T-cell (primary cell): ENCODE data around the gene GTF2I. TPM values are rescaled to one million over a fixed set of nuclear protein-coding genes. Genes with fewer than 3 reads are reported as not detected.
"Not testable (repeated sequence)": the region's sequence is repeated elsewhere in the genome, so short reads cannot be mapped to it uniquely, and the experiment has no call there.

Experiments used
- ATAC-seq, 4 experiments: fragments of 200-7000 bp in 3 of 4; fragments of 150-1000 bp in 1 of 4; cut with Tn5 transposase; replicated peaks in 1 of 4; 1 replicate in 3 of 4; 2 replicates in 1 of 4; pipeline ENCODE4 v1.10.0; 2021; ENCODE audit warnings: moderate library complexity in 3 of 4, mild to moderate bottlenecking in 2 of 4, moderate number of reproducible peaks in 1 of 4
- CTCF ChIA-PET, 2 donors: fragments of 300-600 bp; sonication (Branson Sonifier 250); formaldehyde crosslinking; loops; one replicate each; lab custom pipeline; 2022; ENCODE audit warnings: antibody characterized with exemption in 2 of 2; lab: Charles Lee
- POLR2A ChIA-PET, 2 donors: fragments of 300-600 bp; sonication (Branson Sonifier 250); formaldehyde crosslinking; loops; one replicate each; lab custom pipeline; 2022; ENCODE audit warnings: antibody characterized with exemption in 2 of 2; lab: Charles Lee
- DNase-seq, 35 experiments: peaks; one replicate each; pipeline versions ENCODE4 v3.0.0 to v3.0.0-alpha.2; 2013 to 2023
- H3K27ac ChIP-seq: one replicate; pipeline ENCODE4 v1.5.1; 2013; ENCODE audit warnings: low read length
- H3K27me3 ChIP-seq, 2 experiments: replicated peaks in 1 of 2; 1 replicate in 1 of 2; 2 replicates in 1 of 2; pipeline versions ENCODE4 v1.6.1 to v1.7.0; 2013; ENCODE audit warnings: low read length in 1 of 2, mixed read lengths in 1 of 2; ENCODE audit not compliant: control insufficient read depth in 2 of 2, insufficient read depth in 2 of 2; ENCODE audit errors: extremely low read depth in 1 of 2
- H3K36me3 ChIP-seq, 2 donors: 1 replicate in 1 of 2; 2 replicates in 1 of 2; pipeline versions ENCODE4 v1.6.1 to v1.7.0; 2013; ENCODE audit warnings: low read length in 1 of 2; ENCODE audit not compliant: control insufficient read depth in 2 of 2, insufficient read depth in 1 of 2; ENCODE audit errors: extremely low read depth in 1 of 2
- H3K4me1 ChIP-seq, 2 experiments: 1 replicate in 1 of 2; 2 replicates in 1 of 2; pipeline versions ENCODE4 v1.6.1 to v1.7.0; 2013; ENCODE audit warnings: low read length in 2 of 2, mixed read lengths in 1 of 2; ENCODE audit not compliant: insufficient read depth in 2 of 2, control insufficient read depth in 1 of 2; ENCODE audit errors: extremely low read depth in 1 of 2
- H3K4me3 ChIP-seq, 2 donors: 1 replicate in 1 of 2; 2 replicates in 1 of 2; pipeline versions ENCODE4 v1.5.1 to v1.7.0; 2013; ENCODE audit warnings: mild to moderate bottlenecking in 2 of 2, low read length in 1 of 2, moderate library complexity in 1 of 2; ENCODE audit not compliant: control insufficient read depth in 1 of 2; ENCODE audit errors: extremely low read depth in 1 of 2
- H3K9me3 ChIP-seq: 2 replicates; pipeline ENCODE4 v1.7.0; 2013
- H3K27ac Mint-ChIP-seq, 2 donors: one replicate each; pipeline ENCODE4 v1.8.0; 2020 to 2021; ENCODE audit warnings: mild to moderate bottlenecking in 2 of 2, mixed read lengths in 2 of 2
- H3K27me3 Mint-ChIP-seq, 2 donors: one replicate each; pipeline ENCODE4 v1.8.0; 2021 to 2022; ENCODE audit warnings: mixed read lengths in 2 of 2
- H3K36me3 Mint-ChIP-seq: one replicate; pipeline ENCODE4 v1.8.0; 2021; ENCODE audit warnings: mixed read lengths
- H3K4me1 Mint-ChIP-seq, 3 donors: one replicate each; pipeline ENCODE4 v1.8.0; 2020 to 2022; ENCODE audit warnings: mixed read lengths in 3 of 3, mild to moderate bottlenecking in 1 of 3
- H3K4me3 Mint-ChIP-seq, 3 donors: one replicate each; pipeline ENCODE4 v1.8.0; 2020 to 2022; ENCODE audit warnings: mild to moderate bottlenecking in 3 of 3, mixed read lengths in 3 of 3, moderate library complexity in 3 of 3
- H3K9me3 Mint-ChIP-seq, 3 donors: one replicate each; pipeline ENCODE4 v1.8.0; 2020 to 2022; ENCODE audit warnings: mixed read lengths in 3 of 3
- WGBS: methylation state at CpG from one replicate; pipeline ENCODE4 v1.1.5; 2013; ENCODE audit warnings: missing lambda C conversion rate; ENCODE audit not compliant: insufficient coverage; 5-methylcytosine and 5-hydroxymethylcytosine counted together
- total RNA-seq, 35 experiments: library from RNA in 6 of 35; stranded (reverse) in 6 of 35; fragments of 120-200 nt in 1 of 35; gene quantifications; one replicate each; pipeline versions ENCODE4 v1.2.1 to v1.2.4 and lab custom pipeline; 2013 to 2026

Gene GTF2I
- total RNA-seq, 5 donors from 2014 or later (not counting 1 experiment from before 2014, with no cell fraction given), result 155 to 196 (median 166) TPM

DNA sequence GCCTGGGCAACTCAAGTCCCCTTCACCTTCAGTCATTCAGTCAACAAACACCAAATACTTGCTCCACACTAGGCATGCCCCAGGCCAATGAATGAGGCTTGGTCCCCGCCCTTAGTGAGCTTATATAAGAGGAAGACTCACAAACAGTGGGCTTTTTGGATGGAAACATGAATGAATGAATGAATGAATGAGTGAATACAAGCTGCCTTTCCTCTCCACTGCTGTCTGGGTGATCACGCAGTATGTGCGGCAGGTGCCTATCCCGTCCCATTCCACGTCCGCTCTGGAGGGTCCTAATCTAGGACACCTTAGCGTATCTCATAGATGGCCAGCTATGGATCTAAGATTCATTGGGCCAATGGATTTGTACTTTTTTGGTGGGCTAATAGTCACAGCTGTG lies 19.8 kb upstream of the GTF2I start:
- Histone ChIP-seq H3K4me1 (peaks cover 0 to 2% of the 10 kb centered on the region in 2 experiments), H3K9me3 (no peaks in the 10 kb centered on the region), H3K36me3 (no peaks in the 10 kb centered on the region), H3K27me3 (peaks cover 0 to 6% of the 10 kb centered on the region in 2 experiments), H3K4me3 (no peak overlapping the region), H3K27ac (no peak overlapping the region)
- Mint-ChIP-seq H3K36me3 (no peaks in the 10 kb centered on the region), H3K27me3 (no peaks in the 10 kb centered on the region), H3K27ac (no peak overlapping the region), H3K4me1 (no peaks in the 10 kb centered on the region), H3K9me3 (no peaks in the 10 kb centered on the region), H3K4me3 (no peak overlapping the region)
- 100% methylated on average over 2 of the region's 7 CpGs for WGBS
- ATAC-seq (no peak), DNase-seq (no peak)
- ChIA-PET POLR2A (no interaction called here), CTCF (no interaction called here)

GRCh38 chr7:74650055-74650454 lies 7.5 kb upstream of the GTF2I start:
- POLR2A ChIA-PET, H3K27me3 Mint-ChIP-seq, CTCF ChIA-PET, H3K4me1 ChIP-seq, H3K36me3 Mint-ChIP-seq, H3K27me3 ChIP-seq, H3K9me3 ChIP-seq, H3K9me3 Mint-ChIP-seq, H3K36me3 ChIP-seq: not testable (repeated sequence)
- WGBS, result no CpG with 5 or more reads among the region's 11 CpGs
- H3K4me3 Mint-ChIP-seq, result peak overlapping the region; percentile 85 to 89 (median 87)
- DNase-seq (peak; percentile 17 to 79 (median 45)), ATAC-seq (peak; percentile 90 to 93 (median 91))
- peak overlapping the region; percentile 96 for H3K27ac Mint-ChIP-seq
- peak overlapping the region; percentile 23 to 43 for H3K4me3 ChIP-seq
- peaks cover 15 to 32% (median 30%) of the 10 kb centered on the region in 3 donors for H3K4me1 Mint-ChIP-seq
- peak overlapping the region; percentile 85 for H3K27ac ChIP-seq

- H3K36me3 Mint-ChIP-seq, H3K27me3 ChIP-seq, H3K36me3 ChIP-seq, H3K27me3 Mint-ChIP-seq, H3K9me3 ChIP-seq, H3K9me3 Mint-ChIP-seq: not testable (repeated sequence)
- H3K4me1 ChIP-seq, result peaks cover 8 to 12% of the 10 kb centered on the region in 2 experiments
- ATAC-seq (peak; percentile 68 to 73 (median 70)), DNase-seq (peak in 1 of 35 experiments; percentile 30)
- peak overlapping the region; percentile 96 for H3K27ac Mint-ChIP-seq
- CTCF ChIA-PET, result interaction anchor here in 1 of 2 donors (0.6 kb wide), 1 partner anchor 25 kb away, joined by 5 read pairs; no protein-coding TSS in a partner anchor
- H3K4me3 ChIP-seq, result peak overlapping the region in 1 of 2 donors; percentile 43
- peaks cover 21 to 38% (median 35%) of the 10 kb centered on the region in 3 donors for H3K4me1 Mint-ChIP-seq
- WGBS, result no CpG with 5 or more reads among the region's 9 CpGs
- peak overlapping the region; percentile 85 to 89 (median 87) for H3K4me3 Mint-ChIP-seq
- H3K27ac ChIP-seq, result peak overlapping the region; percentile 85
- POLR2A ChIA-PET, result interaction anchor here in 1 of 2 donors (0.5 kb wide), 1 partner anchor 20 kb away, joined by 6 read pairs; no protein-coding TSS in a partner anchor
These were observed 6.9 kb upstream of the GTF2I start for GRCh38 chr7:74650493-74651132.

DNA sequence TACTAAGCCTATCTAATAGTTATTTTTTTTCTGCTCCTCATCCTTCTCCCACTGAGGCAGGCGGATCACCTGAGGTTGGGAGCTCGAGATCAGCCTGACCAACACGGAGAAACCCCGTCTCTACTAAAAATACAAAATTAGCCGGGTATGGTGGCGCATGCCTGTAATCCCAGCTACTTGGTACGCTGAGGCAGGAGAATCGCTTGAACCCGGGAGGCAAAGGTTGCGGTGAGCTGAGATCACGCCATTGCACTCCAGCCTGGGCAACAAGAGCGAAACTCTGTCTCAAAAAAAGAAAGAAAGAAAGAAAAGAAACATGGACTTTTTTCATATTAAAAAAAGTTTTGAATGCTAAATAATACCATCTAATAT lies 6.4 kb upstream of the GTF2I start:
- H3K27me3 Mint-ChIP-seq, H3K36me3 Mint-ChIP-seq, H3K27me3 ChIP-seq, DNase-seq, H3K9me3 Mint-ChIP-seq, H3K27ac ChIP-seq, H3K9me3 ChIP-seq, H3K4me3 ChIP-seq, ATAC-seq, H3K36me3 ChIP-seq: not testable (repeated sequence)
- Mint-ChIP-seq H3K4me3 (peak overlapping the region; percentile 85 to 89 (median 87)), H3K27ac (peak overlapping the region; percentile 96), H3K4me1 (peaks cover 26 to 43% (median 41%) of the 10 kb centered on the region in 3 donors)
- CTCF ChIA-PET, result interaction anchor here in 1 of 2 donors (0.6 kb wide), 1 partner anchor 25 kb away, joined by 5 read pairs; no protein-coding TSS in a partner anchor
- POLR2A ChIA-PET, result interaction anchor here in 1 of 2 donors (0.5 kb wide), 1 partner anchor 20 kb away, joined by 6 read pairs; no protein-coding TSS in a partner anchor
- no CpG with 5 or more reads among the region's 12 CpGs for WGBS
- peaks cover 14 to 15% of the 10 kb centered on the region in 2 experiments for H3K4me1 ChIP-seq

- H3K27ac ChIP-seq, result no peak overlapping the region
- DNase-seq (no peak), ATAC-seq (no peak)
- WGBS, result 98% methylated on average over 8 of the region's 11 CpGs
- no peaks in the 10 kb centered on the region for H3K27me3 ChIP-seq
- H3K9me3 ChIP-seq, result no peaks in the 10 kb centered on the region
- Mint-ChIP-seq H3K4me3 (no peak overlapping the region), H3K27me3 (no peaks in the 10 kb centered on the region), H3K4me1 (peaks cover 32 to 46% (median 44%) of the 10 kb centered on the region in 3 donors), H3K36me3 (no peaks in the 10 kb centered on the region), H3K9me3 (no peaks in the 10 kb centered on the region), H3K27ac (no peak overlapping the region)
- ChIA-PET CTCF (interaction anchor here in 1 of 2 donors (0.7 kb wide), 1 partner anchor 1501 kb away, joined by 3 read pairs; no protein-coding TSS in a partner anchor), POLR2A (interaction anchor here in 1 of 2 donors (0.7 kb wide), 1 partner anchor 278 kb away, joined by 3 read pairs; no protein-coding TSS in a partner anchor)
- H3K4me3 ChIP-seq, result no peak overlapping the region
- H3K4me1 ChIP-seq, result peaks cover 17 to 24% of the 10 kb centered on the region in 2 experiments
- H3K36me3 ChIP-seq, result no peaks in the 10 kb centered on the region
These were observed 3.8 kb upstream of the GTF2I start for GRCh38 chr7:74653686-74654181.

DNA sequence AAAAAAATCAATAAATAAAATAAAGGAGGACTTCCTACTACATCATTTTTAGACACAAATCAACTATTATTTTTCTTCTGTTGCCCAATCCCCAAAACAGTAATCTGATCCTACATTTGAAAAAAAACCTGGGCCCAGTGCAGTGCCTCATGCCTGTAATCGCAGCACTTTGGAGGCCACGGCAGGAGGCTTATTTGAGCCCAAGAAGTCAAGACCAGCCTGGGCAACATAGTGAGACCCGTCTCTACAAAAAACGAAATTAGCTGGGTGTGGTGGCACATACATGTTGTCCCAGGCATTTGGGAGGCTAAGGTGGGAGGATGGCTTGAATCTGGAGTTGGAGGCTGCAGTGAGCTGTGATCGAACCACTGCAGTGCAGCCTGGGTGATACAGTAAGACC lies 2.7 kb upstream of the GTF2I start:
- Mint-ChIP-seq H3K27me3 (no peaks in the 10 kb centered on the region), H3K9me3 (no peaks in the 10 kb centered on the region), H3K4me1 (peaks cover 42 to 46% (median 46%) of the 10 kb centered on the region in 3 donors), H3K27ac (peak overlapping the region; percentile 87 to 89), H3K36me3 (peaks cover 2% of the 10 kb centered on the region), H3K4me3 (peak overlapping the region in 2 of 3 donors; percentile 2 to 87)
- ATAC-seq (no peak), DNase-seq (no peak)
- ChIA-PET CTCF (no interaction called here), POLR2A (no interaction called here)
- 87% methylated on average over 3 of the region's 5 CpGs for WGBS
- H3K9me3 ChIP-seq, result no peaks in the 10 kb centered on the region
- peaks cover 11 to 29% of the 10 kb centered on the region in 2 experiments for H3K4me1 ChIP-seq
- no peaks in the 10 kb centered on the region for H3K27me3 ChIP-seq
- H3K36me3 ChIP-seq, result no peaks in the 10 kb centered on the region
- no peak overlapping the region for H3K4me3 ChIP-seq
- no peak overlapping the region for H3K27ac ChIP-seq
